Smooth muscle cell of the coronary artery (primary cell): Measurements from ENCODE around the gene SOD2. TPM values are rescaled to one million over a fixed set of nuclear protein-coding genes. Genes with fewer than 3 reads are reported as not detected.

Source experiments
- total RNA-seq: library from RNA; depleted of rRNA; stranded (reverse); fragments of >200 nt; gene quantifications from 2 replicates; pipeline ENCODE4 v1.2.3, GENCODE V29; 2014; ENCODE audit warnings: low replicate concordance

The SOD2 gene
- 308 and 7,525 TPM in 2 replicates for total RNA-seq

GRCh38 chr6:159693128-159693893 is at the start of gene SOD2:
Gene SOD2 (minus strand): TSS chr6:159693241. CDS start chr6:159693167, 74 bp downstream.

GRCh38 chr6:159726918-159727716 is 34.1 kb upstream of the SOD2 start, which contains the start of gene WTAP:
Gene WTAP (plus strand): TSS chr6:159727506. CDS start chr6:159736266, 8,760 bp downstream.

Other genes with a start within 250 kb of the SOD2 start
- 83.6 and 102 TPM in 2 replicates for gene WTAP, start 34.3 kb upstream of the SOD2 start, total RNA-seq
- gene ACAT2, start 68.8 kb upstream of the SOD2 start, total RNA-seq, result 20.0 and 58.9 TPM in 2 replicates
- 265 and 378 TPM in 2 replicates for gene TCP1, start 96.4 kb upstream of the SOD2 start, total RNA-seq
- gene MRPL18, start 97.2 kb upstream of the SOD2 start, total RNA-seq, result 48.6 and 79.1 TPM in 2 replicates
- gene PNLDC1, start 107.0 kb upstream of the SOD2 start, total RNA-seq, result 0.23 TPM in 1 of 2 replicates, not detected in the other
- gene MAS1, start 197.7 kb upstream of the SOD2 start, total RNA-seq, result under 0.01 TPM in 1 of 2 replicates, not detected in the other